PC-3 (cell line): ENCODE data around the gene KDM3B. TPM values are rescaled to one million over a fixed set of nuclear protein-coding genes. Genes with fewer than 3 reads are reported as not detected.

Experiments used
- ATAC-seq: fragments of 200-7000 bp; cut with Tn5 transposase; 2 replicates; pipeline ENCODE4 v1.9.1; 2020; ENCODE audit warnings: mild to moderate bottlenecking, moderate library complexity
- BruUV-seq: library from RNA; stranded (reverse); fragments of 400-500 nt; replicated peaks from 2 replicates; lab custom pipeline; 2021; lab: Mats Ljungman, UMichigan
- CTCF ChIA-PET: fragments of 300-600 bp; sonication (Branson Sonifier 250); formaldehyde crosslinking; loops from one replicate; lab custom pipeline; 2022; ENCODE audit warnings: antibody characterized with exemption; lab: Charles Lee
- POLR2A ChIA-PET: fragments of 300-600 bp; sonication (Branson Sonifier 250); formaldehyde crosslinking; loops from one replicate; lab custom pipeline; 2022; ENCODE audit warnings: antibody characterized with exemption; ENCODE audit not compliant: unreplicated experiment; lab: Charles Lee
- DNase-seq: peaks from one replicate; pipeline ENCODE4 v3.0.0-alpha.2; 2015
- H2AFZ ChIP-seq: fragments of 300-600 bp; sonication (generic); 2 replicates; pipeline ENCODE4 v1.6.0; 2016; ENCODE audit warnings: antibody characterized with exemption, low read length
- H3F3A ChIP-seq: fragments of 300-600 bp; sonication (generic); one replicate; pipeline ENCODE4 v1.6.0; 2017; ENCODE audit warnings: antibody characterized with exemption, low read length, control low read depth, mild to moderate bottlenecking; ENCODE audit not compliant: unreplicated experiment
- H3K27ac ChIP-seq: fragments of 300-600 bp; sonication (generic); 2 replicates; pipeline ENCODE4 v1.5.1; 2016; ENCODE audit warnings: mild to moderate bottlenecking, low read length
- H3K27me3 ChIP-seq: fragments of 300-600 bp; sonication (generic); 2 replicates; pipeline ENCODE4 v1.6.1; 2016; ENCODE audit warnings: low read length, mixed read lengths
- H3K36me3 ChIP-seq: fragments of 300-600 bp; sonication (generic); 2 replicates; pipeline ENCODE4 v1.6.1; 2016; ENCODE audit warnings: low read depth, mixed run types, low read length, mixed read lengths
- H3K4me1 ChIP-seq: fragments of 300-600 bp; sonication (generic); 2 replicates; pipeline ENCODE4 v1.5.1; 2016; ENCODE audit warnings: low read length; ENCODE audit not compliant: insufficient read depth
- H3K4me2 ChIP-seq: fragments of 300-600 bp; sonication (generic); 2 replicates; pipeline ENCODE4 v1.6.0; 2016; ENCODE audit warnings: low read length
- H3K4me3 ChIP-seq: fragments of 300-600 bp; sonication (generic); 2 replicates; pipeline ENCODE4 v1.5.1; 2016; ENCODE audit warnings: mild to moderate bottlenecking, low read length, mixed read lengths
- H3K79me2 ChIP-seq: fragments of 300-600 bp; sonication (generic); 2 replicates; pipeline ENCODE4 v1.6.1; 2017; ENCODE audit warnings: low read length, mixed read lengths
- H3K9ac ChIP-seq: fragments of 300-600 bp; sonication (generic); 2 replicates; pipeline ENCODE4 v1.6.0; 2016; ENCODE audit warnings: mild to moderate bottlenecking, low read length
- H3K9me2 ChIP-seq: fragments of 300-600 bp; sonication (generic); replicated peaks from 2 replicates; pipeline ENCODE4 v1.6.1; 2016; ENCODE audit warnings: mixed run types, low read length, mixed read lengths
- H3K9me3 ChIP-seq: fragments of 300-600 bp; sonication (generic); 2 replicates; pipeline ENCODE4 v1.6.1; 2016; ENCODE audit warnings: low read length, mixed read lengths
- H4K20me1 ChIP-seq: fragments of 300-600 bp; sonication (generic); 2 replicates; pipeline ENCODE4 v1.6.1; 2016; ENCODE audit warnings: low read length, mixed read lengths
- CTCF ChIP-seq: fragments of 300-600 bp; sonication (generic); conservative IDR thresholded peaks from 2 replicates; pipeline ENCODE4 v1.5.1; 2017; ENCODE audit warnings: antibody characterized with exemption, low read depth, mild to moderate bottlenecking, low read length
- EZH2 ChIP-seq: fragments of 300-600 bp; sonication (generic); IDR thresholded peaks from one replicate; pipeline ENCODE4 v1.6.1; 2017; ENCODE audit warnings: antibody characterized with exemption, mild to moderate bottlenecking, low read length; ENCODE audit not compliant: unreplicated experiment
- EZH2phosphoT487 ChIP-seq: fragments of 300-600 bp; sonication (generic); IDR thresholded peaks from 2 replicates; pipeline ENCODE4 v1.6.1; 2018; ENCODE audit warnings: mild to moderate bottlenecking, antibody characterized with exemption, low read length, borderline replicate concordance
- intact Hi-C: fragments of 100-400 bp; cut with micrococcal nuclease; formaldehyde crosslinking; loops from 2 replicates; pipeline ENCODE4 v1.9.0; 2023
- total RNA-seq: library from RNA; depleted of rRNA; stranded (reverse); fragments of >200 nt; gene quantifications from 2 replicates; pipeline ENCODE4 v1.2.3, GENCODE V29; 2014

KDM3B gene
- total RNA-seq, 1 experiment from 2014 or later: 21.7 TPM

GRCh38 chr5:138360941-138361452, 8.5 kb downstream of the KDM3B start:
- ChIA-PET CTCF (no interaction called here), POLR2A (no interaction called here)
- H4K20me1 ChIP-seq: peaks cover 4% of the 10 kb centered on the region; the same call in 1 of the 2 replicates
- no TSS peak for BruUV-seq
- ATAC-seq (no peak), DNase-seq (no peak)
- H3F3A ChIP-seq: no peaks in the 10 kb centered on the region
- no peak overlapping the region for H3K9ac ChIP-seq
- no peak overlapping the region for H3K4me2 ChIP-seq
- H3K4me1 ChIP-seq: no peaks in the 10 kb centered on the region
- intact Hi-C loops: no loop called here
- H3K79me2 ChIP-seq: peaks cover 82% of the 10 kb centered on the region
- H3K27ac ChIP-seq: no peak overlapping the region
- H2AFZ ChIP-seq: no peak overlapping the region
- H3K4me3 ChIP-seq: no peak overlapping the region
- H3K9me3 ChIP-seq: no peaks in the 10 kb centered on the region
- no peaks in the 10 kb centered on the region for H3K9me2 ChIP-seq
- no peaks in the 10 kb centered on the region for H3K27me3 ChIP-seq
- H3K36me3 ChIP-seq: no peaks in the 10 kb centered on the region
- TF ChIP-seq EZH2 (no peak), EZH2phosphoT487 (no peak), CTCF (no peak)

GRCh38 chr5:138364576-138364975, 12.1 kb downstream of the KDM3B start:
- intact Hi-C loops: no loop called here
- Histone ChIP-seq H2AFZ (no peak overlapping the region), H3K27me3 (no peaks in the 10 kb centered on the region), H3K4me1 (no peaks in the 10 kb centered on the region), H3K9me2 (no peaks in the 10 kb centered on the region), H3K36me3 (no peaks in the 10 kb centered on the region), H3K79me2 (peaks cover 84% of the 10 kb centered on the region), H3K9me3 (no peaks in the 10 kb centered on the region), H3K4me2 (no peak overlapping the region), H4K20me1 (peaks cover 4% of the 10 kb centered on the region; the same call in 1 of the 2 replicates), H3F3A (no peaks in the 10 kb centered on the region), H3K27ac (no peak overlapping the region), H3K9ac (no peak overlapping the region), H3K4me3 (no peak overlapping the region)
- DNase-seq (no peak), ATAC-seq (no peak)
- BruUV-seq: no TSS peak
- CTCF ChIA-PET: no interaction called here
- no peak for TF ChIP-seq EZH2
- TF ChIP-seq CTCF: no peak
- TF ChIP-seq EZH2phosphoT487: no peak
- POLR2A ChIA-PET: no interaction called here

- CTCF ChIA-PET: no interaction called here
- no peaks in the 10 kb centered on the region for H3K36me3 ChIP-seq
- no peaks in the 10 kb centered on the region for H3K9me2 ChIP-seq
- no peak overlapping the region for H3K9ac ChIP-seq
- BruUV-seq: no TSS peak
- H3K9me3 ChIP-seq: no peaks in the 10 kb centered on the region
- no peaks in the 10 kb centered on the region for H3K4me1 ChIP-seq
- no peaks in the 10 kb centered on the region for H3F3A ChIP-seq
- DNase-seq (no peak), ATAC-seq (no peak)
- peaks cover 82% of the 10 kb centered on the region for H3K79me2 ChIP-seq
- H4K20me1 ChIP-seq: no peaks in the 10 kb centered on the region
- TF ChIP-seq EZH2 (no peak), EZH2phosphoT487 (no peak), CTCF (no peak)
- H3K4me3 ChIP-seq: no peak overlapping the region
- intact Hi-C loops: no loop called here
- H2AFZ ChIP-seq: no peak overlapping the region
- H3K27ac ChIP-seq: no peak overlapping the region
- no peak overlapping the region for H3K4me2 ChIP-seq
- H3K27me3 ChIP-seq: no peaks in the 10 kb centered on the region
- POLR2A ChIA-PET: no interaction called here
These were observed 14.3 kb downstream of the KDM3B start for GRCh38 chr5:138366632-138367382.
